H1 (cell line): ENCODE data around the gene NSUN7. TPM values are rescaled to one million over a fixed set of nuclear protein-coding genes. Genes with fewer than 3 reads are reported as not detected.

ENCODE experiments used
- CTCF ChIA-PET: fragments of 300-600 bp; sonication (Branson Sonifier 250); formaldehyde crosslinking; loops from one replicate; lab custom pipeline; 2021; ENCODE audit not compliant: partially characterized antibody; lab: Charles Lee
- POLR2A ChIA-PET: fragments of 300-600 bp; sonication (Branson Sonifier 250); formaldehyde crosslinking; loops from one replicate; lab custom pipeline; 2021; ENCODE audit warnings: inconsistent platforms; ENCODE audit not compliant: partially characterized antibody; lab: Charles Lee
- DNase-seq, 2 experiments: peaks; one replicate each; pipeline versions ENCODE4 v3.0.0 to v3.0.0-alpha.2; 2010 to 2022; ENCODE audit warnings: low spot score in 2 of 2, low read depth in 1 of 2, mixed read lengths in 1 of 2
- FAIRE-seq: peaks from 2 replicates; lab custom pipeline; 2011; peaks lifted over from hg19 to GRCh38; lab: Jason Lieb, UNC
- H2AFZ ChIP-seq: 2 replicates; pipeline ENCODE4 v1.8.1; 2012; ENCODE audit warnings: low read length, inconsistent platforms
- H2AK5ac ChIP-seq: 2 replicates; pipeline ENCODE4 v1.6.1; 2013; ENCODE audit warnings: low read depth, low read length
- H2BK120ac ChIP-seq: replicated peaks from 2 replicates; pipeline ENCODE3; 2013; ENCODE audit warnings: low read depth, low read length, inconsistent platforms
- H2BK12ac ChIP-seq: 2 replicates; pipeline ENCODE4 v1.6.1; 2013; ENCODE audit warnings: low read depth, low read length
- H2BK15ac ChIP-seq: 2 replicates; pipeline ENCODE4 v1.6.1; 2013; ENCODE audit warnings: low read length
- H2BK20ac ChIP-seq: 2 replicates; pipeline ENCODE4 v1.6.1; 2013; ENCODE audit warnings: low read length
- H2BK5ac ChIP-seq: 2 replicates; pipeline ENCODE4 v1.6.1; 2013; ENCODE audit warnings: low read depth, low read length
- H3K14ac ChIP-seq: 2 replicates; pipeline ENCODE4 v1.6.1; 2013; ENCODE audit warnings: inconsistent platforms; ENCODE audit not compliant: insufficient read length
- H3K18ac ChIP-seq: 2 replicates; pipeline ENCODE4 v1.6.1; 2013; ENCODE audit warnings: low read length; ENCODE audit errors: extremely low read depth
- H3K23ac ChIP-seq: 2 replicates; pipeline ENCODE4 v1.6.1; 2013; ENCODE audit warnings: inconsistent platforms; ENCODE audit not compliant: insufficient read length
- H3K23me2 ChIP-seq: 2 replicates; pipeline ENCODE4 v1.6.1; 2013; ENCODE audit warnings: low read depth, low read length
- H3K27ac ChIP-seq: 2 replicates; pipeline ENCODE4 v1.6.1; 2011; ENCODE audit warnings: low read depth, low read length, inconsistent platforms
- H3K27me3 ChIP-seq, 4 experiments: replicated peaks in 1 of 4; 1 replicate in 1 of 4; 2 replicates in 3 of 4; pipeline versions ENCODE4 v1.6.1 to v1.8.1; 2011 to 2013; ENCODE audit warnings: low read length in 3 of 4, mild to moderate bottlenecking in 3 of 4, inconsistent platforms in 2 of 4, mixed read lengths in 2 of 4, moderate library complexity in 1 of 4; ENCODE audit not compliant: control insufficient read depth in 3 of 4, insufficient read depth in 3 of 4; ENCODE audit errors: extremely low read depth in 1 of 4
- H3K36me3 ChIP-seq, 4 experiments: 2 replicates each; pipeline versions ENCODE4 v1.6.1 to v1.8.1; 2011 to 2013; ENCODE audit warnings: mild to moderate bottlenecking in 4 of 4, low read length in 3 of 4, moderate library complexity in 2 of 4, control low read depth in 1 of 4, inconsistent platforms in 1 of 4; ENCODE audit not compliant: insufficient read depth in 4 of 4, control insufficient read depth in 2 of 4
- H3K4ac ChIP-seq: replicated peaks from 2 replicates; pipeline ENCODE3; 2013; ENCODE audit warnings: low read length, low read depth, mixed read lengths, inconsistent platforms; ENCODE audit not compliant: insufficient read length
- H3K4me1 ChIP-seq, 4 experiments: replicated peaks in 1 of 4; 1 replicate in 1 of 4; 2 replicates in 3 of 4; pipeline versions ENCODE4 v1.6.1 to v1.8.1; 2011 to 2013; ENCODE audit warnings: low read length in 3 of 4, inconsistent platforms in 2 of 4, mixed read lengths in 1 of 4; ENCODE audit not compliant: insufficient read depth in 4 of 4, control insufficient read depth in 3 of 4
- H3K4me2 ChIP-seq, 2 experiments: 2 replicates each; pipeline versions ENCODE4 v1.6.1 to v1.8.1; 2011 to 2013; ENCODE audit warnings: low read depth in 2 of 2, low read length in 2 of 2, control low read depth in 1 of 2, inconsistent platforms in 1 of 2, mild to moderate bottlenecking in 1 of 2; ENCODE audit not compliant: insufficient read depth in 1 of 2
- H3K4me3 ChIP-seq, 4 experiments: fragments of 200-600, 300-600 bp in 1 of 4; sonication (generic), shearing (Covaris generic), sonication (Bioruptor Twin) in 1 of 4; 2 replicates each; pipeline versions ENCODE4 v1.5.1 to v1.8.1; 2011 to 2016; ENCODE audit warnings: low read length in 4 of 4, low read depth in 3 of 4, control low read depth in 2 of 4, inconsistent platforms in 2 of 4, mild to moderate bottlenecking in 2 of 4, mixed read lengths in 1 of 4, moderate library complexity in 1 of 4; ENCODE audit not compliant: insufficient read depth in 2 of 4; ENCODE audit errors: extremely low read depth in 1 of 4
- H3K56ac ChIP-seq: replicated peaks from 2 replicates; pipeline ENCODE3; 2013; ENCODE audit warnings: low read depth, mild to moderate bottlenecking, mixed read lengths, low read length, inconsistent platforms; ENCODE audit not compliant: insufficient read length
- H3K79me1 ChIP-seq: 2 replicates; pipeline ENCODE4 v1.6.1; 2013; ENCODE audit warnings: low read depth, low read length, control low read depth
- H3K79me2 ChIP-seq, 2 experiments: 2 replicates each; pipeline versions ENCODE4 v1.6.1 to v1.8.1; 2012 to 2013; ENCODE audit warnings: low read length in 2 of 2, mild to moderate bottlenecking in 2 of 2, inconsistent platforms in 1 of 2; ENCODE audit not compliant: insufficient read depth in 2 of 2, control insufficient read depth in 1 of 2
- H3K9ac ChIP-seq, 4 experiments: replicated peaks in 1 of 4; 1 replicate in 1 of 4; 2 replicates in 3 of 4; pipeline versions ENCODE4 v1.6.1 to v1.8.1; 2011 to 2013; ENCODE audit warnings: low read depth in 3 of 4, low read length in 3 of 4, control low read depth in 2 of 4, mild to moderate bottlenecking in 2 of 4, moderate library complexity in 2 of 4, inconsistent platforms in 1 of 4; ENCODE audit errors: extremely low read depth in 1 of 4
- H3K9me3 ChIP-seq, 2 experiments: 2 replicates each; pipeline versions ENCODE4 v1.6.1 to v1.8.1; 2012 to 2013; ENCODE audit warnings: mild to moderate bottlenecking in 2 of 2, moderate library complexity in 2 of 2, control low read depth in 1 of 2, inconsistent platforms in 1 of 2, low read depth in 1 of 2, low read length in 1 of 2, mixed read lengths in 1 of 2; ENCODE audit not compliant: insufficient read depth in 2 of 2
- H4K20me1 ChIP-seq, 2 experiments: replicated peaks in 1 of 2; 2 replicates each; pipeline versions ENCODE3 to v1.8.1; 2011 to 2013; ENCODE audit warnings: inconsistent platforms in 2 of 2, low read length in 2 of 2, mild to moderate bottlenecking in 1 of 2; ENCODE audit not compliant: insufficient read depth in 2 of 2, control insufficient read depth in 1 of 2
- H4K5ac ChIP-seq: 2 replicates; pipeline ENCODE4 v1.6.1; 2013; ENCODE audit warnings: low read length, low read depth, mixed read lengths, inconsistent platforms; ENCODE audit not compliant: insufficient read length
- H4K8ac ChIP-seq: 2 replicates; pipeline ENCODE4 v1.8.0; 2013; ENCODE audit warnings: mild to moderate bottlenecking, moderate library complexity, low read length, inconsistent platforms; ENCODE audit not compliant: insufficient read depth; ENCODE audit errors: extremely low read depth
- H4K91ac ChIP-seq: replicated peaks from 2 replicates; pipeline ENCODE3; 2013; ENCODE audit warnings: low read length, mixed read lengths, inconsistent platforms; ENCODE audit not compliant: insufficient read length
- ATF3 ChIP-seq: IDR thresholded peaks from 2 replicates; pipeline ENCODE4 v1.6.1; 2011; ENCODE audit warnings: low read depth, mild to moderate bottlenecking, low read length; ENCODE audit not compliant: insufficient read depth
- BCL11A ChIP-seq, 2 experiments: IDR thresholded peaks; one replicate each; pipeline ENCODE4 v1.6.1; 2011; ENCODE audit warnings: low read depth in 2 of 2, low read length in 2 of 2, mild to moderate bottlenecking in 2 of 2
- CREB1 ChIP-seq: IDR thresholded peaks from 2 replicates; pipeline ENCODE4 v1.6.1; 2012; ENCODE audit warnings: inconsistent platforms
- EP300 ChIP-seq, 2 experiments: IDR thresholded peaks; 1 replicate in 1 of 2; 2 replicates in 1 of 2; pipeline ENCODE4 v1.6.1; 2011 to 2012; ENCODE audit warnings: low read depth in 2 of 2, low read length in 2 of 2, mild to moderate bottlenecking in 2 of 2, borderline replicate concordance in 1 of 2, inconsistent platforms in 1 of 2, moderate library complexity in 1 of 2
- FOSL1 ChIP-seq: IDR thresholded peaks from 2 replicates; pipeline ENCODE4 v1.6.1; 2011; ENCODE audit warnings: mild to moderate bottlenecking, low read depth, low read length, moderate library complexity; ENCODE audit not compliant: insufficient read depth
- GTF2F1 ChIP-seq: IDR thresholded peaks from 2 replicates; pipeline ENCODE4 v1.6.1; 2012; ENCODE audit warnings: low read depth, low read length, improper control_type of control experiment, borderline replicate concordance
- KDM5A ChIP-seq: fragments of 200-600 bp; IDR thresholded peaks from 2 replicates; pipeline ENCODE4 v1.7.1; 2012; ENCODE audit warnings: mild to moderate bottlenecking, low read length, inconsistent platforms, mixed read lengths
- MAX ChIP-seq: IDR thresholded peaks from 2 replicates; pipeline ENCODE4 v1.6.1; 2012; ENCODE audit warnings: inconsistent platforms
- NRF1 ChIP-seq: IDR thresholded peaks from 2 replicates; pipeline ENCODE4 v1.6.1; 2011; ENCODE audit warnings: mild to moderate bottlenecking, low read depth, low read length, improper control_type of control experiment
- ZNF274 ChIP-seq: IDR thresholded peaks from 2 replicates; pipeline ENCODE4 v1.7.0; 2012; ENCODE audit warnings: low read length, borderline replicate concordance; ENCODE audit errors: extremely low read depth
- WGBS, 2 experiments: shearing (Covaris generic) in 1 of 2; methylation state at CpG; one replicate each; pipeline versions ENCODE4 v1.1.6 to v1.1.7; 2013 to 2015; ENCODE audit warnings: low lambda C conversion rate in 2 of 2, mixed read lengths in 2 of 2, inconsistent platforms in 1 of 2, low coverage in 1 of 2, missing lambda C conversion rate in 1 of 2; ENCODE audit not compliant: insufficient replicate concordance in 2 of 2, insufficient coverage in 1 of 2, insufficient read length in 1 of 2; ENCODE audit errors: extremely low coverage in 1 of 2, missing lambda C conversion rate in 1 of 2; 5-methylcytosine and 5-hydroxymethylcytosine counted together
- polyA plus RNA-seq, 7 experiments: library from polyadenylated mRNA; depleted of rRNA in 3 of 7; stranded (reverse) in 5 of 7; unstranded in 2 of 7; fragments of >200 nt in 5 of 7; fragments of 200-250 nt in 2 of 7; gene quantifications; 1 replicate in 5 of 7; 2 replicates in 1 of 7; 4 replicates in 1 of 7; pipeline versions ENCODE4 v1.2.1 to v1.2.3, GENCODE V29; 2011 to 2013; ENCODE audit warnings: missing spikeins in 2 of 7, mixed read lengths in 2 of 7
- total RNA-seq: library from RNA; stranded (reverse); fragmentation: NEBNext Ultra II Directional; extraction: Animal tissue kit (Norgen Biotek cat#: 25700); gene quantifications from 2 replicates; pipeline ENCODE4 v1.2.1, GENCODE V29; 2021

Gene NSUN7
- total and polyA plus RNA-seq, 2 of the 8 experiments (the other 6 are each of a cell fraction or from before 2014, with no cell fraction given) = 8.8 to 24.4 TPM

GRCh38 chr4:40840985-40841571 lies 91.3 kb downstream of the NSUN7 start:
- Histone ChIP-seq H3K4me2 (no peak overlapping the region; a peak in 2 of 4 replicates), H4K8ac (no peak overlapping the region), H2BK20ac (no peak overlapping the region), H4K5ac (no peak overlapping the region), H3K14ac (no peak overlapping the region), H2BK120ac (no peak overlapping the region), H2AFZ (no peak overlapping the region), H3K9me3 (no peaks in the 10 kb centered on the region), H2AK5ac (no peak overlapping the region), H3K56ac (no peak overlapping the region), H2BK15ac (no peak overlapping the region), H3K79me1 (peaks cover 13% of the 10 kb centered on the region; the same call in 1 of the 2 replicates), H3K27ac (no peak overlapping the region), H3K18ac (no peak overlapping the region), H3K9ac (no peak overlapping the region), H2BK5ac (no peak overlapping the region), H3K23me2 (no peaks in the 10 kb centered on the region), H4K91ac (no peak overlapping the region), H3K79me2 (peaks cover 2 to 72% of the 10 kb centered on the region in 2 experiments; a peak in 3 of 4 replicates), H3K4ac (no peak overlapping the region), H3K23ac (no peak overlapping the region), H3K27me3 (no peaks in the 10 kb centered on the region), H4K20me1 (peaks cover 13 to 17% of the 10 kb centered on the region in 2 experiments), H3K4me3 (no peak overlapping the region), H2BK12ac (no peak overlapping the region), H3K4me1 (peaks cover 0 to 6% (median 0%) of the 10 kb centered on the region in 4 experiments; a peak in 1 of 7 replicates), H3K36me3 (peaks cover 0 to 4% (median 0%) of the 10 kb centered on the region in 4 experiments; a peak in 2 of 8 replicates)
- peak; percentile 89 to 97 for DNase-seq
- ChIA-PET POLR2A (interaction anchor here (0.8 to 2.4 kb wide), 4 partner anchors 9 to 47 kb away, joined by 3 to 10 read pairs (median 6); no protein-coding TSS in a partner anchor), CTCF (interaction anchor here (0.6 to 8.9 kb wide), 27 partner anchors 8 to 375 kb away, joined by 3 to 97 read pairs (median 4); no protein-coding TSS in a partner anchor)
- FAIRE-seq = peak; percentile 100
- 39% methylated on average over 7 of the region's 7 CpGs; no CpG with 5 or more reads in 1 of the 2 experiments for WGBS, 2 experiments
- TF ChIP-seq FOSL1 (no peak), CREB1 (peak; percentile 80), BCL11A (IDR thresholded peaks at IDR 0.05; ENCODE audit: low read depth in 2 of 2, low read length in 2 of 2) (no peak), EP300 (IDR thresholded peaks at IDR 0.05; ENCODE audit: borderline replicate concordance in 1 of 2, low read depth in 2 of 2, low read length in 2 of 2) (peak in 1 of 2 experiments; percentile 28; a peak in 1 of 3 replicates), KDM5A (no peak), MAX (peak; percentile 65; the same call in 1 of the 2 replicates), ZNF274 (no peak), NRF1 (no peak), GTF2F1 (no peak), ATF3 (no peak)
